Keratinocyte (primary cell): ENCODE measurements around the gene BEND4.

ENCODE experiments used
- CTCF ChIP-seq, 3 experiments: IDR thresholded peaks in 1 of 3; conservative IDR thresholded peaks in 1 of 3; optimal IDR thresholded peaks in 1 of 3; 2 replicates in 2 of 3; 3 replicates in 1 of 3; pipeline versions ENCODE3 to v1.5.1; 2011; ENCODE audit warnings: low read length in 3 of 3, mild to moderate bottlenecking in 3 of 3, moderate library complexity in 2 of 3, control low read depth in 1 of 3, inconsistent platforms in 1 of 3; ENCODE audit not compliant: insufficient read depth in 2 of 3; ENCODE audit errors: extremely low read depth in 1 of 3
- EZH2 ChIP-seq: IDR thresholded peaks from one replicate; pipeline ENCODE4 v1.6.1; 2012; ENCODE audit warnings: inconsistent platforms, mild to moderate bottlenecking, low read length, moderate library complexity

- TF ChIP-seq CTCF (optimal IDR thresholded peaks at IDR 0.05 in 1 of 3, IDR thresholded peaks at IDR 0.05 in 1 of 3, conservative IDR thresholded peaks at IDR 0.05 in 1 of 3; ENCODE audit: extremely low read depth in 1 of 3, insufficient read depth in 2 of 3, low read length in 3 of 3) (no peak), EZH2 (no peak)
These were observed 15.3 kb upstream of the BEND4 start for GRCh38 chr4:42167709-42168108.
